Measurements from ENCODE around the gene CHTF18. TPM values are rescaled to one million over a fixed set of nuclear protein-coding genes. Genes with fewer than 3 reads are reported as not detected.
A peak's percentile ranks its signal among the peaks of the same experiment; 100 is the strongest.

The CHTF18 gene
- total RNA-seq, 4 donors from 2014 or later: 5.0 to 17.8 (median 7.3) TPM

DNA sequence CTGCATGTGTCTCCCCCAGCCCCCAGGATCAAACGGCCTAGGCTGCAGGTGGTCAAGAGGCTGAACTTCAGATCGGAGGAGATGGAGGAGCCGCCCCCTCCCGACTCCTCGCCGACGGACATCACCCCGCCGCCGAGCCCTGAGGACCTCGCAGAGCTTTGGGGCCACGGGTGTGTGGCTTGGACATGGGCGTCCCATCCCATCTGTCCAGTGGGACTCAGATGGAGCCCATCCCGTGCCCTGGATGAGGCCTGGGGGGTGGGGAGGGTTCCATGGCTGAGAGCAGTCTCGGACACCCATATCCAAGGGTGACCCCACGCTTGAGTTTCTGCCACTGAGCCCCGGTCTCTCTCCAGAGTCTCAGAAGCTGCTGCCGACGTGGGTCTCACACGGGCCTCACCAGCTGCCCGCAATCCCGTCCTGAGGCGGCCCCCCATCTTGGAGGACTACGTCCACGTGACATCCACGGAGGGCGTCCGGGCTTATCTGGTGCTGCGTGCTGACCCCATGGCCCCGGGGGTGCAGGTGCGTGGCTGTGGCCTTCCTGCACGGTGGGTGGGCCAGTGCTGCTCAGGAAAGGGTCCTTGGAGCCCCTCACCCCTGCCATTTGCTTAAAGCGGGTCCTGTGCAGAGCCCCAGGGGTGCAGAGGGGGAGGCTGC, 901 bp downstream of the CHTF18 start:
- H3K36me3 ChIP-seq: peaks cover 0 to 49% (median 0%) of the 10 kb centered on the region in 3 donors
- H3K4me3 ChIP-seq: peak overlapping the region; percentile 75 to 99 (median 88)
- H3K27ac ChIP-seq: peak overlapping the region in 2 of 4 donors; percentile 69 to 83
- H3K27me3 ChIP-seq: no peaks in the 10 kb centered on the region
- intact Hi-C loops (cut with DNase I): loop anchor here (5.0 kb wide), 1 partner anchor 77 kb away; no protein-coding TSS in a partner anchor
- 72 to 80% methylated on average over 1 to 2 of the region's 33 CpGs for WGBS, 2 donors
- no peaks in the 10 kb centered on the region for H3K9me3 ChIP-seq
- H3K4me1 ChIP-seq: peaks cover 20 to 41% (median 20%) of the 10 kb centered on the region in 3 donors
- TF ChIP-seq, protein P1, sequence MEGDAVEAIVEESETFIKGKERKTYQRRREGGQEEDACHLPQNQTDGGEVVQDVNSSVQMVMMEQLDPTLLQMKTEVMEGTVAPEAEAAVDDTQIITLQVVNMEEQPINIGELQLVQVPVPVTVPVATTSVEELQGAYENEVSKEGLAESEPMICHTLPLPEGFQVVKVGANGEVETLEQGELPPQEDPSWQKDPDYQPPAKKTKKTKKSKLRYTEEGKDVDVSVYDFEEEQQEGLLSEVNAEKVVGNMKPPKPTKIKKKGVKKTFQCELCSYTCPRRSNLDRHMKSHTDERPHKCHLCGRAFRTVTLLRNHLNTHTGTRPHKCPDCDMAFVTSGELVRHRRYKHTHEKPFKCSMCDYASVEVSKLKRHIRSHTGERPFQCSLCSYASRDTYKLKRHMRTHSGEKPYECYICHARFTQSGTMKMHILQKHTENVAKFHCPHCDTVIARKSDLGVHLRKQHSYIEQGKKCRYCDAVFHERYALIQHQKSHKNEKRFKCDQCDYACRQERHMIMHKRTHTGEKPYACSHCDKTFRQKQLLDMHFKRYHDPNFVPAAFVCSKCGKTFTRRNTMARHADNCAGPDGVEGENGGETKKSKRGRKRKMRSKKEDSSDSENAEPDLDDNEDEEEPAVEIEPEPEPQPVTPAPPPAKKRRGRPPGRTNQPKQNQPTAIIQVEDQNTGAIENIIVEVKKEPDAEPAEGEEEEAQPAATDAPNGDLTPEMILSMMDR (IDR thresholded peaks at IDR 0.05): no peak
- TF ChIP-seq POLR2A (IDR thresholded peaks at IDR 0.05): no peak
- no peak for DNase-seq

DNA sequence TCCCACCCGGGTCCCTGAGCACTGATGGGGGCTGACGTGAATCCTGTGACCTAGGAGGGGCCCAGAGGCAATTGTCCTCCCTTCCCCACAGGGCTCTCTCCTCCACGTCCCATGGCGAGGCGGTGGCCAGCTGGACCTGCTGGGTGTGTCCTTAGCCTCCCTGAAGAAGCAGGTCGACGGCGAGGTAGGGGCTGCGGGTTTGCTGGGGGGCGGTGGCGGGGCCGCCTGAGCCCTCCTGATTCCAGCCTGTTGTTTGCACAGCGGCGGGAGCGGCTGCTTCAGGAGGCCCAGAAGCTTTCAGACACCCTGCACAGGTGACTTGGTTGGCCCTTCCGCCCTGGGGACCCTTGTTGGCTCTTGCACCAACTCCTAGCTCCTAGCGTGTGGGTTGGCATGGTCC, 1.7 kb downstream of the CHTF18 start:
- Histone ChIP-seq H3K4me1 (peaks cover 20 to 41% (median 20%) of the 10 kb centered on the region in 3 donors), H3K4me3 (no peak overlapping the region), H3K27ac (no peak overlapping the region), H3K9me3 (no peaks in the 10 kb centered on the region), H3K27me3 (no peaks in the 10 kb centered on the region), H3K36me3 (peaks cover 0 to 49% (median 0%) of the 10 kb centered on the region in 3 donors)
- no peak for TF ChIP-seq POLR2A (IDR thresholded peaks at IDR 0.05)
- TF ChIP-seq, protein P1 (IDR thresholded peaks at IDR 0.05): no peak
- intact Hi-C loops (cut with DNase I): no loop called here
- no peak for DNase-seq
- 83 to 97% methylated on average over 2 to 5 of the region's 17 CpGs for WGBS, 2 donors

DNA sequence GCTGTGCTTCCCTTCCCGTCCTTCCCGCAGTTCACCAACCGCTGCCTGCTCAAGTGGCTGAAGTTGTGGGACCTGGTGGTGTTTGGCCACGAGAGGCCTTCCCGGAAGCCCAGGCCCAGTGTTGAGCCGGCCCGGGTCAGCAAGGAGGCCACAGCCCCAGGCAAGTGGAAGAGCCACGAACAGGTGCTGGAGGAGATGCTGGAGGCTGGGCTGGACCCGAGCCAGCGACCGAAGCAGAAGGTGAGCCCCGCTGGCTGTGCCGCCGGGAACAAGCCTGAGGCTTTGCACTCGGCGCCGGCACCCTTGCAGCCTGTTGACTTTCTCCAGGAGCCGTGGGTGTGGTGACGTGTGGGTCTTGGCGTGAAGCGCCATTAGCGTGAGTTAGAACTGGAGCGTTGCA, 2.7 kb downstream of the CHTF18 start:
- no peak for TF ChIP-seq POLR2A (IDR thresholded peaks at IDR 0.05)
- TF ChIP-seq, protein P1 (IDR thresholded peaks at IDR 0.05): no peak
- Histone ChIP-seq H3K27ac (no peak overlapping the region), H3K36me3 (peaks cover 0 to 43% (median 0%) of the 10 kb centered on the region in 3 donors), H3K9me3 (no peaks in the 10 kb centered on the region), H3K4me1 (peaks cover 20 to 40% (median 20%) of the 10 kb centered on the region in 3 donors), H3K27me3 (peaks cover 0 to 4% (median 0%) of the 10 kb centered on the region in 4 donors), H3K4me3 (no peak overlapping the region)
- intact Hi-C loops (cut with DNase I): no loop called here
- WGBS, 2 donors: 90 to 92% methylated on average over 5 to 8 of the region's 23 CpGs
- DNase-seq: no peak

DNA sequence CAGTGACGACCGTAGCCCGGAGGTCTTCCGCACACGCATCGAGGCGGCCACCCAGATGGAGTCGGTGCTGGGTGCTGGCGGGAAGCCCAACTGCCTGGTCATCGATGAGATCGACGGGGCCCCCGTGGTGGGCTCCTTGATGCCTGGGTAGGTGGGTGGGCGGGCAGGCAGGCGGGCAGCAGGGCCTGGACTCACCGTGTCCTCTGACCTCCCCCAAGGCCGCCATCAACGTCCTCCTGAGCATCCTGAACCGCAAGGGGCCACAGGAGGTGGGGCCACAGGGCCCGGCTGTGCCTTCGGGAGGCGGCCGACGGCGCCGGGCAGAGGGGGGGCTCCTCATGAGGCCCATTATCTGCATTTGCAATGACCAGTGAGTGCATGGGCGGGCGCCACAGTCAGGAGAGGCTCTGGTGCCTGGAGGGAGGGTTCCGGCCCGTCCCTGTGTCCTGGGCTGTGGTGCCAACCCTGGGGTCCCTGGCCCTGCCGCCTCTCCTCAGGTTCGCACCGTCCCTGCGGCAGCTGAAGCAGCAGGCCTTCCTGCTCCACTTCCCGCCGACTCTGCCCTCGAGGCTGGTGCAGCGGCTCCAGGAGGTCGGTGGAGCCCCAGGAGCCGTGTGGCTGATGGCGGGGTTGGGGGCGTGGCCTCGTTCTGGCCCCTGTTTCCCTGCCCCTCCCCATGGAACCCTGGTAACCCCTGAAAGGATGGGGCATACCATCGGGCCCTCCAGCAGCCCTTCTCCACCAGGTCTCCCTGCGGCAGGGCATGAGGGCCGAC, 4.0 kb downstream of the CHTF18 start:
- intact Hi-C loops (cut with DNase I): no loop called here
- Histone ChIP-seq H3K36me3 (peaks cover 0 to 33% (median 0%) of the 10 kb centered on the region in 3 donors), H3K4me1 (peaks cover 13 to 29% (median 13%) of the 10 kb centered on the region in 3 donors), H3K4me3 (no peak overlapping the region), H3K9me3 (no peaks in the 10 kb centered on the region), H3K27me3 (peaks cover 0 to 16% (median 0%) of the 10 kb centered on the region in 4 donors), H3K27ac (no peak overlapping the region)
- 100% methylated on average over 2 to 4 of the region's 46 CpGs for WGBS, 2 donors
- TF ChIP-seq, protein P1 (IDR thresholded peaks at IDR 0.05): no peak
- TF ChIP-seq POLR2A (IDR thresholded peaks at IDR 0.05): no peak
- no peak for DNase-seq

DNA sequence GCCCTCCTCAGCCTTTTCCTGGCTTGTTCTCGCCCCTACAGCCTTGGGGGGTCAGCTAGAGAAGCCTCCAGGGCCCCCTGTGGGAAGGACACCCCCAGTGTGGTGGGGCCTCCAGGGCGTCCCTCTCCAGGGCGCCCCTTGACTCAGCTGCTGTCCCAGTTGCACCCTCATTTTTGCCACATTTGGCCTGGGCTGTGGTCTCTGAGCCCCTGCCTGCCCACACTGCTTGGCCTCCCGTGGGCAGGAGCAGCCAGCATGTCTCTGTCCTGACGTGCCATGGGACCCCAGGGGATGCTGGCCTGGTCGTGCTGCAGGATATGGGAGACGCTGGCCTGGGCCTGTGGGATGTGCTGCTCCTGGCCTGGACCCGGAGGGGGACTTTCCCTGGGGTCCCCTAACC, 5.0 kb downstream of the CHTF18 start:
- H3K4me1 ChIP-seq: peaks cover 9 to 24% (median 9%) of the 10 kb centered on the region in 3 donors
- intact Hi-C loops (cut with DNase I): no loop called here
- no peak overlapping the region for H3K4me3 ChIP-seq
- H3K27me3 ChIP-seq: peaks cover 0 to 27% (median 0%) of the 10 kb centered on the region in 4 donors
- H3K9me3 ChIP-seq: no peaks in the 10 kb centered on the region
- no peak overlapping the region for H3K27ac ChIP-seq
- TF ChIP-seq POLR2A (IDR thresholded peaks at IDR 0.05): no peak
- TF ChIP-seq, protein P1 (IDR thresholded peaks at IDR 0.05): no peak
- no peak for DNase-seq
- H3K36me3 ChIP-seq: peaks cover 0 to 33% (median 0%) of the 10 kb centered on the region in 3 donors
- no CpG with 5 or more reads among the region's 8 CpGs for WGBS, 2 donors

Measured in esophagus squamous epithelium (tissue), 5 donors.